ENCODE results near the gene COA7. TPM values are rescaled to one million over a fixed set of nuclear protein-coding genes. Genes with fewer than 3 reads are reported as not detected.

Gene COA7
- total RNA-seq, 1 donor from 2014 or later, result 27.3 TPM

GRCh38 chr1:52674497-52675384, 23.4 kb downstream of the COA7 start:
- no peak for DNase-seq (ENCODE audit: low spot score in 2 of 2)
- no peak for FAIRE-seq

GRCh38 chr1:52673513-52673912, 24.6 kb downstream of the COA7 start:
- DNase-seq (ENCODE audit: low spot score in 2 of 2) (no peak), FAIRE-seq (no peak)

- no peak for FAIRE-seq
- no peak for DNase-seq (ENCODE audit: low spot score in 2 of 2)
Observed at GRCh38 chr1:52672946-52673345, 25.2 kb downstream of the COA7 start.

GRCh38 chr1:52670604-52671003, 27.5 kb downstream of the COA7 start:
- no peak for DNase-seq (ENCODE audit: low spot score in 2 of 2)
- no peak for FAIRE-seq

GRCh38 chr1:52669696-52670095, 28.5 kb downstream of the COA7 start:
- FAIRE-seq (no peak), DNase-seq (ENCODE audit: low spot score in 2 of 2) (no peak)

GRCh38 chr1:52668711-52669110, 29.4 kb downstream of the COA7 start:
- DNase-seq (ENCODE audit: low spot score in 2 of 2), result no peak

GRCh38 chr1:52667984-52668383, 30.2 kb downstream of the COA7 start:
- DNase-seq (ENCODE audit: low spot score in 2 of 2), result no peak
- no peak for FAIRE-seq

More at GRCh38 chr1:52668711-52669110, 29.4 kb downstream of the COA7 start:
- no peak for FAIRE-seq

GRCh38 chr1:52667290-52667689, 30.9 kb downstream of the COA7 start:
- DNase-seq (ENCODE audit: low spot score in 2 of 2), result no peak
- no peak for FAIRE-seq

GRCh38 chr1:52665006-52665941, 32.9 kb downstream of the COA7 start:
- no peak for DNase-seq (ENCODE audit: low spot score in 2 of 2)
- FAIRE-seq, result no peak

GRCh38 chr1:52663716-52664115, 34.4 kb downstream of the COA7 start:
- FAIRE-seq (no peak), DNase-seq (ENCODE audit: low spot score in 2 of 2) (no peak)

- DNase-seq (ENCODE audit: low spot score in 2 of 2) (no peak), FAIRE-seq (no peak)
Observed at GRCh38 chr1:52662645-52663313, 35.4 kb downstream of the COA7 start.

- FAIRE-seq (no peak), DNase-seq (ENCODE audit: low spot score in 2 of 2) (no peak)
Observed at GRCh38 chr1:52660807-52661206, 37.3 kb downstream of the COA7 start.

GRCh38 chr1:52659851-52660596, 38.1 kb downstream of the COA7 start:
- FAIRE-seq (no peak), DNase-seq (ENCODE audit: low spot score in 2 of 2) (no peak)

- FAIRE-seq, result no peak
- DNase-seq (ENCODE audit: low spot score in 2 of 2), result no peak
Observed at GRCh38 chr1:52659356-52659755, 38.8 kb downstream of the COA7 start.

GRCh38 chr1:52658795-52659194, 39.4 kb downstream of the COA7 start:
- DNase-seq (ENCODE audit: low spot score in 2 of 2) (no peak), FAIRE-seq (no peak)

- DNase-seq (ENCODE audit: low spot score in 2 of 2) (no peak), FAIRE-seq (no peak)
Observed at GRCh38 chr1:52657702-52658101, 40.4 kb downstream of the COA7 start.

- no peak for FAIRE-seq
- no peak for DNase-seq (ENCODE audit: low spot score in 2 of 2)
Observed at GRCh38 chr1:52654063-52654462, 44.1 kb downstream of the COA7 start.

- FAIRE-seq (no peak), DNase-seq (ENCODE audit: low spot score in 2 of 2) (no peak)
Observed at GRCh38 chr1:52653207-52653849, 44.8 kb downstream of the COA7 start.

- no peak for FAIRE-seq
- no peak for DNase-seq (ENCODE audit: low spot score in 2 of 2)
Observed at GRCh38 chr1:52651904-52652303, 46.2 kb downstream of the COA7 start.

GRCh38 chr1:52645261-52645660, 52.9 kb downstream of the COA7 start:
- DNase-seq (ENCODE audit: low spot score in 2 of 2) (no peak), FAIRE-seq (no peak)
